Right cardiac atrium (tissue), 5 donors: ENCODE measurements around the gene PIR. TPM values are rescaled to one million over a fixed set of nuclear protein-coding genes. Genes with fewer than 3 reads are reported as not detected.

Source experiments
- ATAC-seq, 2 donors: fragments of 200-7000 bp; cut with Tn5 transposase; one replicate each; pipeline versions ENCODE4 v1.8.0 to v1.9.1; 2020; ENCODE audit warnings: moderate library complexity in 2 of 2, mild to moderate bottlenecking in 1 of 2
- DNase-seq, 3 donors: peaks; one replicate each; pipeline ENCODE4 v3.0.0-alpha.2; 2020
- H3K27ac ChIP-seq: one replicate; pipeline ENCODE4 v1.5.1; 2013; ENCODE audit warnings: mild to moderate bottlenecking, low read length, control low read depth, moderate library complexity
- H3K27me3 ChIP-seq: one replicate; pipeline ENCODE4 v1.6.1; 2013; ENCODE audit not compliant: control insufficient read depth, insufficient read depth
- H3K4me1 ChIP-seq: one replicate; pipeline ENCODE4 v1.6.1; 2013; ENCODE audit warnings: low read length; ENCODE audit not compliant: control insufficient read depth, insufficient read depth
- H3K4me3 ChIP-seq: one replicate; pipeline ENCODE4 v1.5.1; 2013; ENCODE audit warnings: low read length, control low read depth
- H3K9me3 ChIP-seq: one replicate; pipeline ENCODE4 v1.6.1; 2013; ENCODE audit warnings: low read length; ENCODE audit not compliant: control insufficient read depth
- WGBS: extraction: QIAGEN DNeasy Blood & Tissue Kit; methylation state at CpG from one replicate; pipeline ENCODE4 v1.1.7; 2013; 5-methylcytosine and 5-hydroxymethylcytosine counted together
- intact Hi-C, 4 donors: fragments of 100-400 bp; cut with DNase I; formaldehyde crosslinking; loops; one replicate each; pipeline versions ENCODE4 v1.11.0 to v1.14.0; 2022 to 2023
- polyA plus RNA-seq: library from polyadenylated mRNA; stranded (reverse); fragments of 200-250 nt; gene quantifications from one replicate; pipeline ENCODE4 v1.2.3, GENCODE V29; 2013
- total RNA-seq, 4 donors: library from RNA; stranded (reverse); fragmentation: NEBNext Ultra II Directional; extraction: Animal tissue kit (Norgen Biotek cat#: 25700); gene quantifications; one replicate each; pipeline ENCODE4 v1.2.1, GENCODE V29; 2021
- donor health status: healthy with polysubstance abuse.
- donor health status: DM: no; HTN: yes; CAD: no.
- donor health status: DM: no; HTN: no; CAD: no.
- donor health status: DM: no; HTN: yes; CAD: no; lungs with severe emphysema.
- donor health status: DM: yes; HTN: yes; CAD: no.

Gene PIR
- total and polyA plus RNA-seq, 5 donors: 13.4 to 18.7 (median 14.8) TPM

GRCh38 chrX:15511563-15511962 is 18.4 kb upstream of the PIR start:
- no peaks in the 10 kb centered on the region for H3K9me3 ChIP-seq
- WGBS: 53% methylated on average over 1 of the region's 1 CpG
- ATAC-seq (no peak), DNase-seq (no peak)
- H3K27ac ChIP-seq: no peak overlapping the region
- no peaks in the 10 kb centered on the region for H3K27me3 ChIP-seq
- H3K4me1 ChIP-seq: no peaks in the 10 kb centered on the region
- no peak overlapping the region for H3K4me3 ChIP-seq
- intact Hi-C loops: no loop called here

- intact Hi-C loops: no loop called here
- H3K4me1 ChIP-seq: no peaks in the 10 kb centered on the region
- ATAC-seq: no peak
Observed at GRCh38 chrX:15509845-15510244, 16.7 kb upstream of the PIR start.

GRCh38 chrX:15507005-15507404 is 13.9 kb upstream of the PIR start:
- 97% methylated on average over 5 of the region's 5 CpGs for WGBS
- Histone ChIP-seq H3K4me3 (no peak overlapping the region), H3K27ac (no peak overlapping the region), H3K4me1 (no peaks in the 10 kb centered on the region), H3K27me3 (no peaks in the 10 kb centered on the region), H3K9me3 (no peaks in the 10 kb centered on the region)
- ATAC-seq (no peak), DNase-seq (no peak)
- intact Hi-C loops: no loop called here

More at GRCh38 chrX:15509845-15510244, 16.7 kb upstream of the PIR start:
- Histone ChIP-seq H3K27me3 (no peaks in the 10 kb centered on the region), H3K27ac (no peak overlapping the region), H3K4me3 (no peak overlapping the region), H3K9me3 (no peaks in the 10 kb centered on the region)
- no peak for DNase-seq

- intact Hi-C loops: no loop called here
- Histone ChIP-seq H3K27me3 (no peaks in the 10 kb centered on the region), H3K4me1 (peaks cover 2% of the 10 kb centered on the region), H3K4me3 (no peak overlapping the region), H3K9me3 (no peaks in the 10 kb centered on the region), H3K27ac (no peak overlapping the region)
- DNase-seq: no peak
- no peak for ATAC-seq
- WGBS: 83% methylated on average over 3 of the region's 3 CpGs
Observed at GRCh38 chrX:15505101-15505500, 12.0 kb upstream of the PIR start.

- Histone ChIP-seq H3K27ac (no peak overlapping the region), H3K9me3 (no peaks in the 10 kb centered on the region), H3K27me3 (no peaks in the 10 kb centered on the region), H3K4me1 (peaks cover 2% of the 10 kb centered on the region), H3K4me3 (no peak overlapping the region)
- intact Hi-C loops: no loop called here
- WGBS: 75% methylated on average over 1 of the region's 1 CpG
- DNase-seq: no peak
- no peak for ATAC-seq
Observed at GRCh38 chrX:15504661-15505060, 11.5 kb upstream of the PIR start.

- intact Hi-C loops: no loop called here
- Histone ChIP-seq H3K9me3 (no peaks in the 10 kb centered on the region), H3K27me3 (no peaks in the 10 kb centered on the region), H3K27ac (no peak overlapping the region), H3K4me3 (peak overlapping the region; percentile 40), H3K4me1 (peaks cover 2% of the 10 kb centered on the region)
- ATAC-seq: no peak
- no peak for DNase-seq
- WGBS: 92% methylated on average over 9 of the region's 9 CpGs
Observed at GRCh38 chrX:15501506-15501905, 8.4 kb upstream of the PIR start.

GRCh38 chrX:15500497-15500966 is 7.4 kb upstream of the PIR start, which contains the start of gene BMX:
BMX (plus strand) TSS chrX:15500807; CDS start chrX:15508354, 7,547 bp downstream.
- H3K4me3 ChIP-seq: peak within 1 kb of the TSS; percentile 40
- ATAC-seq: peak; percentile 87 to 88
- H3K4me1 ChIP-seq: peaks cover 2% of the 10 kb centered on the region
- DNase-seq: peak; percentile 43 to 70 (median 62)
- no peaks in the 10 kb centered on the region for H3K9me3 ChIP-seq
- H3K27me3 ChIP-seq: no peaks in the 10 kb centered on the region
- 43% methylated on average over 18 of the region's 18 CpGs for WGBS
- H3K27ac ChIP-seq: peak within 1 kb of the TSS; percentile 72
- intact Hi-C loops: no loop called here

GRCh38 chrX:15499976-15500375 is 6.8 kb upstream of the PIR start:
- H3K27me3 ChIP-seq: no peaks in the 10 kb centered on the region
- no peak overlapping the region for H3K27ac ChIP-seq
- ATAC-seq (no peak), DNase-seq (no peak)
- WGBS: 79% methylated on average over 3 of the region's 3 CpGs
- H3K4me3 ChIP-seq: no peak overlapping the region
- no peaks in the 10 kb centered on the region for H3K9me3 ChIP-seq
- intact Hi-C loops: loop anchor here in 3 of 4 donors (2.0 to 10.0 kb wide), 2 partner anchors 65 kb away; no protein-coding TSS in a partner anchor
- peaks cover 2% of the 10 kb centered on the region for H3K4me1 ChIP-seq

GRCh38 chrX:15498741-15499140 is 5.6 kb upstream of the PIR start:
- 68% methylated on average over 2 of the region's 2 CpGs for WGBS
- DNase-seq (no peak), ATAC-seq (no peak)
- peaks cover 2% of the 10 kb centered on the region for H3K4me1 ChIP-seq
- no peaks in the 10 kb centered on the region for H3K9me3 ChIP-seq
- no peak overlapping the region for H3K4me3 ChIP-seq
- H3K27ac ChIP-seq: no peak overlapping the region
- intact Hi-C loops: loop anchor here in 3 of 4 donors (2.0 to 10.0 kb wide), 2 partner anchors 66 kb away; no protein-coding TSS in a partner anchor
- no peaks in the 10 kb centered on the region for H3K27me3 ChIP-seq

- Histone ChIP-seq H3K27ac (no peak overlapping the region), H3K27me3 (no peaks in the 10 kb centered on the region), H3K4me3 (no peak overlapping the region), H3K9me3 (no peaks in the 10 kb centered on the region), H3K4me1 (peaks cover 2% of the 10 kb centered on the region)
- ATAC-seq: no peak
- peak; percentile 19 to 58 (median 34) for DNase-seq
- intact Hi-C loops: loop anchor here in 3 of 4 donors (2.0 to 10.0 kb wide), 2 partner anchors 67 kb away; no protein-coding TSS in a partner anchor
- 24% methylated on average over 4 of the region's 4 CpGs for WGBS
Observed at GRCh38 chrX:15497865-15498264, 4.7 kb upstream of the PIR start.

- no peak overlapping the region for H3K27ac ChIP-seq
- no peaks in the 10 kb centered on the region for H3K9me3 ChIP-seq
- intact Hi-C loops: loop anchor here in 2 of 4 donors (10.0 kb wide), 1 partner anchor 68 kb away; no protein-coding TSS in a partner anchor
- H3K4me1 ChIP-seq: peaks cover 2% of the 10 kb centered on the region
- DNase-seq (no peak), ATAC-seq (no peak)
- H3K4me3 ChIP-seq: no peak overlapping the region
- WGBS: 43% methylated on average over 4 of the region's 4 CpGs
- no peaks in the 10 kb centered on the region for H3K27me3 ChIP-seq
Observed at GRCh38 chrX:15496824-15497223, 3.7 kb upstream of the PIR start.

GRCh38 chrX:15495801-15496200 is 2.7 kb upstream of the PIR start:
- Histone ChIP-seq H3K27me3 (no peaks in the 10 kb centered on the region), H3K9me3 (no peaks in the 10 kb centered on the region)
- WGBS: 67% methylated on average over 4 of the region's 4 CpGs

More at GRCh38 chrX:15495801-15496200, 2.7 kb upstream of the PIR start:
- H3K4me1 ChIP-seq: no peaks in the 10 kb centered on the region
- no peak overlapping the region for H3K4me3 ChIP-seq
- intact Hi-C loops: loop anchor here in 2 of 4 donors (10.0 kb wide), 1 partner anchor 69 kb away; no protein-coding TSS in a partner anchor
- no peak overlapping the region for H3K27ac ChIP-seq
- no peak for DNase-seq
- no peak for ATAC-seq
